HEK293 (cell line): Measurements from ENCODE around the gene RPS6KA5.
"Not testable (repeated sequence)": the region's sequence is repeated elsewhere in the genome, so short reads cannot be mapped to it uniquely, and the experiment has no call there.

Experiments
- CTCF ChIA-PET: fragments of 350-600 bp; formaldehyde crosslinking; extraction: SDS; loops from one replicate; lab custom pipeline; 2021; ENCODE audit warnings: antibody characterized with exemption; lab: Yijun Ruan, JAX
- POLR2A ChIA-PET: fragments of 300-600 bp; formaldehyde crosslinking; extraction: SDS; loops from one replicate; lab custom pipeline; 2020; ENCODE audit warnings: antibody characterized with exemption, inconsistent platforms; lab: Yijun Ruan, JAX
- H3K27ac ChIP-seq: fragments of 200-500 bp; sonication (Bioruptor generic); 2 replicates; pipeline ENCODE4 v1.5.1; 2014; ENCODE audit warnings: low read depth, low read length, control low read depth, inconsistent platforms; ENCODE audit errors: extremely low read depth
- H3K36me3 ChIP-seq, 2 experiments: fragments of 200-500 bp in 1 of 2; sonication (Bioruptor generic) in 1 of 2; 1 replicate in 1 of 2; 2 replicates in 1 of 2; pipeline ENCODE4 v1.5.1; 2014 to 2017; ENCODE audit warnings: inconsistent platforms in 2 of 2, low read length in 2 of 2; ENCODE audit not compliant: control insufficient read depth in 2 of 2, insufficient read depth in 1 of 2
- H3K4me1 ChIP-seq: fragments of 200-500 bp; sonication (Bioruptor generic); 2 replicates; pipeline ENCODE4 v1.5.1; 2014; ENCODE audit warnings: mild to moderate bottlenecking, low read length, inconsistent platforms; ENCODE audit not compliant: control insufficient read depth, insufficient read depth
- H3K4me3 ChIP-seq: 2 replicates; pipeline ENCODE4 v1.5.1; 2011; ENCODE audit warnings: low read depth, mild to moderate bottlenecking, control low read depth, low read length, moderate library complexity
- H3K9me3 ChIP-seq: fragments of 200-500 bp; sonication (Bioruptor generic); 2 replicates; pipeline ENCODE4 v1.5.1; 2014; ENCODE audit warnings: low read depth, low read length, inconsistent platforms; ENCODE audit not compliant: control insufficient read depth, insufficient read depth
- ATF2 ChIP-seq: fragments of 450-650 bp; formaldehyde crosslinking; IDR thresholded peaks from 2 replicates; pipeline ENCODE4 v1.5.1; 2016; ENCODE audit warnings: missing biosample characterization, missing genetic modification characterization, low read depth
- IKZF3 ChIP-seq: fragments of 450-650 bp; IDR thresholded peaks from 2 replicates; pipeline ENCODE4 v1.5.0; 2018; ENCODE audit warnings: missing biosample characterization, mild to moderate bottlenecking, missing genetic modification characterization, moderate library complexity
- INSM2 ChIP-seq: fragments of 450-650 bp; formaldehyde crosslinking; IDR thresholded peaks from 2 replicates; pipeline ENCODE4 v1.5.1; 2016; ENCODE audit warnings: missing biosample characterization, missing genetic modification characterization
- KLF9 ChIP-seq: fragments of 450-650 bp; formaldehyde crosslinking; IDR thresholded peaks from 2 replicates; pipeline ENCODE4 v1.5.1; 2016; ENCODE audit warnings: missing biosample characterization, missing genetic modification characterization, low read depth
- SALL2 ChIP-seq: fragments of 450-650 bp; formaldehyde crosslinking; IDR thresholded peaks from 2 replicates; pipeline ENCODE4 v1.5.0; 2017; ENCODE audit warnings: missing biosample characterization, mild to moderate bottlenecking, missing genetic modification characterization, borderline replicate concordance
- SETDB1 ChIP-seq: IDR thresholded peaks from one replicate; pipeline ENCODE4 v1.6.1; 2017; ENCODE audit warnings: mild to moderate bottlenecking, low read length, moderate library complexity, mixed read lengths; ENCODE audit not compliant: insufficient read length
- SP3 ChIP-seq: fragments of 450-650 bp; formaldehyde crosslinking; IDR thresholded peaks from 2 replicates; pipeline ENCODE4 v1.5.1; 2016; ENCODE audit warnings: missing biosample characterization, missing genetic modification characterization
- ZBTB44 ChIP-seq: fragments of 450-650 bp; IDR thresholded peaks from 2 replicates; pipeline ENCODE4 v1.5.1; 2018; ENCODE audit warnings: missing biosample characterization, mild to moderate bottlenecking, missing genetic modification characterization
- ZFP3 ChIP-seq: fragments of 450-650 bp; formaldehyde crosslinking; IDR thresholded peaks from 2 replicates; pipeline ENCODE4 v1.5.1; 2016; ENCODE audit warnings: low read depth, missing biosample characterization, missing genetic modification characterization
- ZFP69B ChIP-seq: fragments of 450-650 bp; formaldehyde crosslinking; IDR thresholded peaks from 2 replicates; pipeline ENCODE4 v1.5.1; 2016; ENCODE audit warnings: missing biosample characterization, missing genetic modification characterization
- ZNF2 ChIP-seq: fragments of 450-650 bp; formaldehyde crosslinking; IDR thresholded peaks from 2 replicates; pipeline ENCODE4 v1.5.1; 2016; ENCODE audit warnings: missing biosample characterization, missing genetic modification characterization
- ZNF292 ChIP-seq: fragments of 450-650 bp; formaldehyde crosslinking; IDR thresholded peaks from 2 replicates; pipeline ENCODE4 v1.5.1; 2016; ENCODE audit warnings: low read depth, missing biosample characterization, missing genetic modification characterization, borderline replicate concordance
- ZNF398 ChIP-seq: fragments of 450-650 bp; formaldehyde crosslinking; IDR thresholded peaks from 2 replicates; pipeline ENCODE4 v1.5.1; 2017; ENCODE audit warnings: missing biosample characterization, missing genetic modification characterization
- ZNF416 ChIP-seq: fragments of 450-650 bp; formaldehyde crosslinking; IDR thresholded peaks from 2 replicates; pipeline ENCODE4 v1.5.1; 2016; ENCODE audit warnings: missing biosample characterization, missing genetic modification characterization
- ZNF529 ChIP-seq: fragments of 450-650 bp; formaldehyde crosslinking; IDR thresholded peaks from 2 replicates; pipeline ENCODE4 v1.5.1; 2017; ENCODE audit warnings: missing genetic modification characterization, missing biosample characterization; ENCODE audit not compliant: insufficient replicate concordance
- ZNF585B ChIP-seq: fragments of 450-650 bp; formaldehyde crosslinking; IDR thresholded peaks from 2 replicates; pipeline ENCODE4 v1.5.1; 2016; ENCODE audit warnings: missing biosample characterization, missing genetic modification characterization
- ZNF629 ChIP-seq: fragments of 450-650 bp; formaldehyde crosslinking; IDR thresholded peaks from 2 replicates; pipeline ENCODE4 v1.5.1; 2017; ENCODE audit warnings: missing biosample characterization, missing genetic modification characterization
- ZNF707 ChIP-seq: fragments of 450-650 bp; formaldehyde crosslinking; IDR thresholded peaks from 2 replicates; pipeline ENCODE4 v1.5.1; 2016; ENCODE audit warnings: missing biosample characterization, missing genetic modification characterization

Gene RPS6KA5

GRCh38 chr14:90941706-90942105, 118.7 kb downstream of the RPS6KA5 start (continued):
- no peak for TF ChIP-seq ZFP69B (tag by site-specific recombination)
- no peak for TF ChIP-seq SP3
- no peak for TF ChIP-seq ZNF416 (tag by site-specific recombination)
- no peak for TF ChIP-seq ZFP3 (tag by site-specific recombination)

GRCh38 chr14:90940318-90940962, 120.0 kb downstream of the RPS6KA5 start:
- no peaks in the 10 kb centered on the region for H3K4me1 ChIP-seq
- ChIA-PET CTCF (no interaction called here), POLR2A (no interaction called here)
- no peaks in the 10 kb centered on the region for H3K9me3 ChIP-seq
- H3K4me3 ChIP-seq: no peak overlapping the region
- TF ChIP-seq SALL2 (tag by site-specific recombination) (no peak), ZNF292 (no peak), ZNF629 (tag by site-specific recombination) (no peak), SP3 (no peak), ZBTB44 (no peak), KLF9 (tag by site-specific recombination) (no peak), ATF2 (no peak), INSM2 (tag by site-specific recombination) (no peak)
- TF ChIP-seq, all 188 proteins: peak for 0
- peaks cover 0 to 4% of the 10 kb centered on the region in 2 experiments; a peak in 1 of 3 replicates for H3K36me3 ChIP-seq
- no peak overlapping the region for H3K27ac ChIP-seq

- H3K9me3 ChIP-seq, POLR2A ChIA-PET, H3K4me1 ChIP-seq, H3K4me3 ChIP-seq, CTCF ChIA-PET, H3K27ac ChIP-seq, H3K36me3 ChIP-seq: not testable (repeated sequence)
- peak; percentile 98 for TF ChIP-seq ZNF707 (tag by site-specific recombination)
These were observed 121.1 kb downstream of the RPS6KA5 start for GRCh38 chr14:90939252-90939795.

GRCh38 chr14:90938615-90939014, 121.8 kb downstream of the RPS6KA5 start:
- CTCF ChIA-PET: no interaction called here
- POLR2A ChIA-PET: no interaction called here
- H3K4me3 ChIP-seq: no peak overlapping the region
- H3K36me3 ChIP-seq: peaks cover 0 to 4% of the 10 kb centered on the region in 2 experiments; a peak in 1 of 3 replicates
- TF ChIP-seq ZNF585B (tag by site-specific recombination) (peak; percentile 99), ZNF529 (tag by site-specific recombination) (peak; percentile 65), ZNF398 (tag by site-specific recombination) (no peak), SETDB1 (peak; percentile 29), ZNF2 (tag by site-specific recombination) (no peak), IKZF3 (tag by site-specific recombination) (no peak)
- H3K9me3 ChIP-seq: no peaks in the 10 kb centered on the region
- no peak overlapping the region for H3K27ac ChIP-seq
- H3K4me1 ChIP-seq: no peaks in the 10 kb centered on the region
